ENCODE measurements around the gene PPP1R14C.
A peak's percentile ranks its signal among the peaks of the same experiment; 100 is the strongest.

PPP1R14C gene

GRCh38 chr6:150138638-150139037 is 4.2 kb upstream of the PPP1R14C start:
- DNase-seq (ENCODE audit: low spot score), result no peak

GRCh38 chr6:150139533-150139932 is 3.3 kb upstream of the PPP1R14C start:
- DNase-seq (ENCODE audit: low spot score), result no peak

GRCh38 chr6:150140236-150140969 is 2.4 kb upstream of the PPP1R14C start:
- DNase-seq (ENCODE audit: low spot score), result no peak

DNA sequence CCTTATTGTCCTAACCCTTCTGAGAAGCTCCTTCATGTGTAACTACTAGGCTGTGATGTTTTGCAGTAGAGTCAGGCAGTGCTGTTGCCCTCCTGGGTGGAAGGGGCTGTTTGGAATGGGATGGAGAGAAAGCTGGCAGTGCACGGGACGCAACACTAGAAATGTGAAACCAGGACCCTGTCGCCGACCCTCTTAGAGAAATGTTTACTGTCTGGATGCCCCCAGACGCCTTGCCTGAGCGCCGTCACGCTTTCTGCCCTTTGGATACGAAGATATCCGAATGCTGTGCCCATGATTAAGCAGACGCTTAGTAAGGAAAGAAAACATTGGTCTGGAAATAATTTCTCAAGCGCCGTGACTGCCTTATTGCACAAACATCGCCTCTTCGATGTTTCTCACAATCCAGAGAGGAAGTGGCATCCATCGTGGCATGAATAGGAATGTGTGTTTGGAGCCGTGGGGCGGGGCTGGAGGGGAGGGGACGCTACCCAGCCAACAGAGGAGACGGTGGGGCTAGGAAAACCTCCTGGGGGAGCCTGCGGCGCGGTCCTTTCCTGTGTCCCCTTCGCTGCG is 661 bp upstream of the PPP1R14C start:
- peak; percentile 48 for DNase-seq (ENCODE audit: low spot score)

DNA sequence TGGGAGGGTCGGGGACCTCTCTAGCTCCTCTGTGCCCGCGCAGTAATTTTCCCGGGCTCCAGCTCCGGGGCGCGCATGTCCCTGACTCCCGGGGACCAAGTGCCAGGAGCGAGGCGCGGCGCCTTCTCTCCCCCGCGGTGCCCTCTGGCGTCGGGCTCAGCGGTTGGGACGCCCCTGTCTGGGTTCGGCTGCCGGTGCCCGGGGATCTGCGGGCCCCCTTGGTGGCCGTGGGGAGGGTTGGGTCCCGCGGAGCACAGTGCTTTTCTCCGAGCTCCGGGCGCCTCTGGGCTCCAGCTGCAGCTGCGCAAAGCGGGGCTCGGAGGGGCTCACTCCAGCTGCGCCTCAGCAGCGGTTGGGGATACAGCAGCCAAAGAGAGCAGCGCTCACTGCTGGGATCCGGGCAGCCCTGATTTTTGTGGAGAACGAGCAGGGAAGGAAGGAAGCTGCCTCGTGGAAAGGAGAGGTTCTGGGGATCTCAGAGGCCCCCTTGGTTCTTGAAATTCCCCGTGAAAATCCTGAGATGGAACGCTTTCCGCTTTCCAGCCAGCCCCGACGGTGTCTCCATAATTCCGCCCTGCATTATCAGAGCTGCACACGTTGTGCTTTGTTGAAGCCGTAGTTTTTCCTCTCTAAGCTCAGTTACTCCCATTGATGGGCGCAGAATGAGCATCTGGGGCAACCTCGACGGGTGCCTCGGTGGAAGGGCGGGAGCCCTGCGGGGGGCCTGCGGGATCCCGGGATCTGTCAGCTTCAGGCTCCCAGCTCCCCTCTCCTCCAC is 861 bp downstream of the PPP1R14C start:
- DNase-seq (ENCODE audit: low spot score), result no peak

GRCh38 chr6:150144294-150144868 is 1.5 kb downstream of the PPP1R14C start:
- no peak for DNase-seq (ENCODE audit: low spot score)

DNA sequence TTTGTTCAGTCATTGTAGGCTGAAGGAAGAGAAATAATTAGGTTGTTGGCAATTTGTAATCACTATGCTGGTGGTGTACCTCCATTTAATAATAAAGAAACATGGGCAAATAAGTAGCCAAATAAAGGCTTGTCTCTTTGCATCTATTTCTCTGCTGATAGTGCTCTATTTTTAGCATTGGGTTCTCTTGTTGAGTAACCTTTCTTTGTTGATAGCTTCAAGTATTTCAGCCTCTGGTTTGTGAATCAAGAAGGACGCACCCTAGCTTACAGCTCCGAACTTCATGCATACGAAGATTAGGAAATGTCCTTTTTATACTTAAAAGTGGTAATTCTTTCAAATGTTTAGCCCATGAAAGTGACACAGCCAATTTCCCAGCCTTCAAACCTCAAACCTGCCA is 2.6 kb downstream of the PPP1R14C start:
- no peak for DNase-seq (ENCODE audit: low spot score)

GRCh38 chr6:150145830-150146229 is 3.0 kb downstream of the PPP1R14C start:
- DNase-seq (ENCODE audit: low spot score), result no peak

DNA sequence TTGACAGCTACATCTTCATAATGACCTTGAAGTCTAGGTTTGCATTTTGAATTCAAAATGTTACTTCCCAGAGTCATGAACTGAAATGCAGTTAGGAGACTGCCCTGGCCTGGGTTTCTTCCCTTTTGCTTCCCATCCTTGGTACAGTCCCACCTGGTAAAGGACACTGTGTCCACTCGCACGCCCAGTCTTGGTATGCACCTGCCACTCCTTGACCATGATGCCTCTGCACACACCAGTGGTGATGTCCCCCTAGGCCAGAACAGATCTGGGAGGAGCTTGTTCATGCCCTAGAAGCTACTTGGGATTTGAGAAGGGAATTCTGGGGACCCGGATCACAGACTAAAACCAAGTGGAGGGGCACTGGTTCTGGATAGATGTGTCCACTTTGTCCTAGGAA is 3.6 kb downstream of the PPP1R14C start:
- no peak for DNase-seq (ENCODE audit: low spot score)

DNA sequence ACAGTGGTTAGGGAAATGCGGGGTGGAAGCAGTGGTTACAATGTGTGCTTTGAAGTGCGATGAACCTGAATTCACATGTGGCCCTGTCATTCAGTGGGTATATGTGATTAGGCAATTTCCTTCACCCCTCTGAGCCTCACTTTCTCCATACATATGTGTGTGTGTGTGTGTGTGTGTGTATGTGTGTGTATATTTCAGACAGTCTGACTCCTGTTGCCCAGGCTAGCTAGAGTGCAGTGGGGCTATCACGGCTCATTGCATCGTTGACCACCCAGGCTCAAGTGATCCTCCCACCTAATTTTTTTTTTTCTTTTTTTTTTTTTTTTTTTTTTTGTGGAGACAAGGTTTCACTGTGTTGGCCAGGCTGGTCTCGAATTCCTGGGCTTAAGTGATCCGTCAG is 6.3 kb downstream of the PPP1R14C start:
- no peak for DNase-seq (ENCODE audit: low spot score)

- no peak for DNase-seq (ENCODE audit: low spot score)
Measured at GRCh38 chr6:150150458-150150820, 7.6 kb downstream of the PPP1R14C start.

- no peak for DNase-seq (ENCODE audit: low spot score)
Measured at GRCh38 chr6:150150821-150151646, 8.2 kb downstream of the PPP1R14C start.

GRCh38 chr6:150152891-150153876 is 10.3 kb downstream of the PPP1R14C start:
- DNase-seq (ENCODE audit: low spot score), result no peak

DNA sequence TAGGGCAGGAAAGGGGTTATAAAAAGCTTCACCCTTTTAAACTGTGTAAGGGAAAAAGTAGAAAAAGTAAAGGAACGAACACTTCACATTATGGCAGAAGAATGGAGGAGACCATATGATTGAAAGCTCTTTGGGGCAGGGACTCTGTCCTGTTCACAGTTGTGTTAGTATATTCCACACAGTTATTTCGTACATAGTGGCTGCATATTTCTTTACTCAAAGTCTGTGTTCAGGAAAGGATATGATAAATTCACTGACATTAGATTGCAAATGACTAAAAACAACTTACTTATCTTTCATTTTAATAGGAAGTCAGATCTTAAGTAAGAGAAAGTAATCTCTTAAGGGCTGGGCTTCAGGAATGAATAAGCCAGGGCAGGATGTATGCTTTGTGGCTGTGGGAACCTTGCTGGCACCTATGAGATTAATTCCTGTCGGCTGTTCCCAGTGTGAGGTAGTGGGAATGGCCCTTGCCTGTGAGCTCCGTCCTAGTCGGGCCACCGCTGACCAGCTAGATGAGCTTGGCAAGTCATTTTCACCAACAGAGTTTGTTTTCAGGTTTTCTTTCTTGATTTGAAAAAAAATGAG is 11.2 kb downstream of the PPP1R14C start:
- DNase-seq (ENCODE audit: low spot score), result no peak

DNA sequence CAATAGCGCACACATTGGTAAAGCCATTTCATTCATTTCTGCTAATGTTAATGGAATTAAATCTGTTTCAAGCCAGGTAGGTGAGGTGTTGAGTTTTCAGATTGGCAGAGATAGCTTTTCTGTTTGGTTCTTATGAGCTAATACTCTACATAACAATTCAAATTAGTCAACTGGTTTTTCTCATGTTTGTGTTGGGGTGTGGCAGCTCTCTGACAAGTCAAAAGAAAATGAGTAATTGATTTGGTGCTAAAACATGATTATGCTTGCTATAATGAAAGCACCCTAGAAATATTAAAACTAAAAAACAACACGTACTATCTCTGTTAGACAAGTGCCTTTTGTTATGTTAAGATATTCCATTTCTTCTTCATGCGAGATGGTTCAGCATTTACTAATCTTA is 13.6 kb downstream of the PPP1R14C start:
- DNase-seq (ENCODE audit: low spot score), result no peak

- DNase-seq (ENCODE audit: low spot score), result no peak
Measured at GRCh38 chr6:150157081-150157480, 14.2 kb downstream of the PPP1R14C start.

DNA sequence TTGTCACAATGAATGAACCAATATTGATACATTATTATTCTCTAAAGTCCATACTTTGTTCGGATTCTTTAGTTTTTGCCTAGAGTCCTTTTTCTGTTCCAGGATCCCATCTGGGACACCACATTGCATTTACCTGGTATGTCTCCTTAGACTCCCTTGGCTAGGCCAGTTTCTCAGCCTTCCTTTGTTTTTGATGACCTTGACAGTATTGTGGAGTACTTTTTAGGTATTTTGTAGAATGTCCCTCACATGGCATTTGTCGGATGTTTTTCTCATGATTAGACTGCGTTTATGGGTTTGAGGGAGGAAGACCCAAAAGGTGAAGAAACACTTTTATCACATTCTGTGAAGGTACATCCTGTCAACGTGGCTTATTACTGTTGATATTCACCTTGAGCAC is 16.9 kb downstream of the PPP1R14C start:
- DNase-seq (ENCODE audit: low spot score), result no peak

DNA sequence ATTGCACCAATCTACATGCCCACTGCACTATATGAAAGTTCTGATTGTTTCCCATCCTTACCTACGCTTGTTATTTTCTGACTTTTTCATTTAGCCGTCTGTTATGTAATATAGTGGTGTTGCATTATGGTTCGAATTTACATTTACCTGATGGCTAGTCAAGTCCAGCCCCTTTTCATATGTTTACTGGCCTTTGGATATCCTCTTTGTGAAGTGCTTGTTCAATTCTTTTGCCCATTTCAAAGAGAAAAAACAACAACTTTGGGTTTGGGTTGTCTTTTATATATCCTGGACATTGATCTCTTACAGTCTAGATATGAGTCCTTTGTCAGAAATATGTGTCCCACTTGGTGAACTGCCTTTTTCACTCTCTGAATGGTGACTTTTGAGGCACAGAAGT is 21.1 kb downstream of the PPP1R14C start:
- DNase-seq (ENCODE audit: low spot score), result no peak

DNA sequence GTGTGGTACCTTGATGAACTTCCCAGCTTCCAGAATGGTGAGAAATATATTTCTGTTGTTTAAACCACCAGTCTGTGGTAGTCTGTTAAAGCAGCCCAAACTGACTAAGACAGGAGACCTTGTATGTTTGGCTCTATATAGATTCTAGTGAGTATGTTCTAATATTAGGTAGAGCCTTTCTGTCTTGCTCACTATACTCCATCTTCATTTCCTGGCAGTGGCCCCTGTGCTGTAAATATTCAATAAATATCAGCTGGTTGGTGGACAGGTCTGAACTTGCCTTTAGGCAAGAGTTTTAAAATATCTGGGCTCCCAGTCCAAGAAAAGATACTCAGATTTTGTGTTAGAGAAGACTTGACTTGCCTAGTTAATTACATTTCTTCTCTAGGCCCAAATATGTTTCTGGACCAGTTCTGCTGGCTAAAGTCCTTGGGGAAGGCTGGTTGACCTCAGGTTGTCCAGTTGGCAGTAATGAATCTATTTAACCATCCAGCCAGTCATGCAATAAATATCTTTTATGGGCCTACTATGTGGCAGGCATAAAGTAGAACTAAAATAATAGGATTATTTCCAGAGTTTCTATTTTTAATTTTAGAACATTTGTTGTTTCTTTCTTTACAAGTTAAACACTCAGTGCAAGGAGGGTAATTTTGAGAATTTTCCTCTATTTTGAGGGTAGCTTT is 22.3 kb downstream of the PPP1R14C start:
- DNase-seq (ENCODE audit: low spot score), result no peak

DNA sequence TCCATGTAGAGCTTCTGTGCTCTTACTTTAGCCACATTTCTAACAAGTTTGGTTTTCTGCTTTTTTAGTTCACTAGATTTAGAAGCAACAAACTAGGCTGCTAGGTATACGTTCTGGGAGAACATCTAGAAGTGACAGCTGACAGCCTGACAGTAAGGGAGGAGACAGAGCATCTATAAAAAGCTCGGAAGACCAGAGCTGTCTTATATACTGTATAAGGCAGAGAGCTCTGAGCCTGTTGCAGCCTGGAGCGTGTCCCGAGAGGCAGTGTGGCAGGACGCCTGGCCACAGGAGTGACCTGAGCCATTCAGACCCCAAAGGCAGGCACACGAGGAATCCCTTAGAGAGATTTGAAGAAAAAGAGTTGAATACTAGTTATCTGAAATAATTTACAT is 24.6 kb downstream of the PPP1R14C start:
- DNase-seq (ENCODE audit: low spot score), result no peak
